K562 (cell line): ENCODE data around the gene CARMIL3. TPM values are rescaled to one million over a fixed set of nuclear protein-coding genes. Genes with fewer than 3 reads are reported as not detected.

ENCODE experiments used
- ATAC-seq: fragments of 200-7000 bp; cut with Tn5 transposase; 3 replicates; pipeline ENCODE4 v1.9.1; 2020; ENCODE audit warnings: moderate library complexity
- BruUV-seq: library from RNA; stranded (reverse); fragments of 400-500 nt; replicated peaks from 2 replicates; lab custom pipeline; 2021; lab: Mats Ljungman, UMichigan
- CTCF ChIA-PET: fragments of 300-600 bp; formaldehyde crosslinking; extraction: SDS; loops from one replicate; lab custom pipeline; 2021; ENCODE audit warnings: low intra/inter-chr PET ratio; lab: Yijun Ruan, JAX
- POLR2A ChIA-PET: fragments of 300-600, 350-650 bp; sonication (Branson Sonifier 250); formaldehyde crosslinking; extraction: SDS; loops from one replicate; lab custom pipeline; 2021; ENCODE audit warnings: antibody characterized with exemption, inconsistent platforms; lab: Yijun Ruan, JAX
- DNase-seq, 4 experiments: peaks; one replicate each; pipeline versions ENCODE4 v3.0.0 to v3.0.0-alpha.2; 2011 to 2018; ENCODE audit warnings: low spot score in 3 of 4, mixed read lengths in 3 of 4; ENCODE audit errors: extremely low read depth in 1 of 4
- FAIRE-seq: peaks from 2 replicates; lab custom pipeline; 2011; peaks lifted over from hg19 to GRCh38; lab: Jason Lieb, UNC
- H2AFZ ChIP-seq: 2 replicates; pipeline ENCODE4 v1.6.0; 2011; ENCODE audit warnings: low read depth, low read length, control low read depth, inconsistent platforms
- H3K27ac ChIP-seq: fragments of 200-600 bp; 3 replicates; pipeline ENCODE4 v1.8.0; 2011; ENCODE audit warnings: low read depth, mild to moderate bottlenecking, control low read depth, inconsistent platforms, low read length, moderate library complexity, mixed read lengths; ENCODE audit errors: extremely low read depth
- H3K27me3 ChIP-seq, 2 experiments: fragments of 300-600 bp in 1 of 2; 2 replicates in 1 of 2; 3 replicates in 1 of 2; pipeline versions ENCODE4 v1.6.0 to v1.8.0; 2011; ENCODE audit warnings: inconsistent platforms in 2 of 2, low read length in 2 of 2, mild to moderate bottlenecking in 1 of 2, mixed read lengths in 1 of 2, moderate library complexity in 1 of 2; ENCODE audit not compliant: control insufficient read depth in 2 of 2, insufficient read depth in 2 of 2
- H3K36me3 ChIP-seq: fragments of 300-600 bp; 3 replicates; pipeline ENCODE4 v1.8.0; 2011; ENCODE audit warnings: mild to moderate bottlenecking, low read length, inconsistent platforms; ENCODE audit not compliant: control insufficient read depth, insufficient read depth
- H3K4me1 ChIP-seq, 2 experiments: fragments of 200-600 bp in 1 of 2; replicated peaks in 1 of 2; 2 replicates in 1 of 2; 3 replicates in 1 of 2; pipeline versions ENCODE4 v1.5.1 to v1.8.0; 2011; ENCODE audit warnings: inconsistent platforms in 2 of 2, low read length in 2 of 2, mild to moderate bottlenecking in 1 of 2, mixed read lengths in 1 of 2, moderate library complexity in 1 of 2; ENCODE audit not compliant: control insufficient read depth in 2 of 2, insufficient read depth in 2 of 2
- H3K4me2 ChIP-seq: 2 replicates; pipeline ENCODE4 v1.6.1; 2011; ENCODE audit warnings: low read length, control low read depth, inconsistent platforms, mixed read lengths; ENCODE audit not compliant: insufficient read depth
- H3K4me3 ChIP-seq: fragments of 200-600 bp; sonication (generic), shearing (Covaris generic); 2 replicates; pipeline ENCODE4 v1.5.1; 2016; ENCODE audit warnings: control low read depth, inconsistent platforms
- H3K79me2 ChIP-seq: fragments of 200-600 bp; 3 replicates; pipeline ENCODE4 v1.8.0; 2011; ENCODE audit warnings: low read length, inconsistent platforms; ENCODE audit not compliant: control insufficient read depth, insufficient read depth
- H3K9ac ChIP-seq, 2 experiments: 2 replicates each; pipeline versions ENCODE4 v1.6.0 to v1.6.1; 2011; ENCODE audit warnings: low read depth in 2 of 2, low read length in 2 of 2, control low read depth in 1 of 2, inconsistent platforms in 1 of 2, mild to moderate bottlenecking in 1 of 2, mixed read lengths in 1 of 2; ENCODE audit not compliant: insufficient read depth in 1 of 2
- H3K9me1 ChIP-seq: one replicate; pipeline ENCODE4 v1.6.0; 2011; ENCODE audit warnings: inconsistent platforms, mild to moderate bottlenecking, low read length, moderate library complexity; ENCODE audit not compliant: control insufficient read depth, insufficient read depth
- H3K9me3 ChIP-seq: replicated peaks from 2 replicates; pipeline ENCODE4 v1.5.1; 2011; ENCODE audit warnings: low read depth, low read length, inconsistent platforms; ENCODE audit not compliant: control insufficient read depth, insufficient read depth
- H4K20me1 ChIP-seq: replicated peaks from 2 replicates; pipeline ENCODE4 v1.6.1; 2011; ENCODE audit warnings: low read length, inconsistent platforms, mixed read lengths; ENCODE audit not compliant: control insufficient read depth, insufficient read depth
- E2F6 ChIP-seq, 2 experiments: IDR thresholded peaks; 2 replicates each; pipeline ENCODE4 v1.6.1; 2011; ENCODE audit warnings: borderline replicate concordance in 1 of 2, control low read depth in 1 of 2, low read depth in 1 of 2, low read length in 1 of 2, mild to moderate bottlenecking in 1 of 2, mixed read lengths in 1 of 2, moderate library complexity in 1 of 2; ENCODE audit not compliant: insufficient read depth in 1 of 2, insufficient read length in 1 of 2, poor library complexity in 1 of 2, severe bottlenecking in 1 of 2; ENCODE audit errors: extremely low read depth in 1 of 2
- ELF2 ChIP-seq: fragments of 250-450 bp; sonication (Bioruptor Pico); IDR thresholded peaks from 2 replicates; pipeline ENCODE4 v1.5.0; 2021; ENCODE audit warnings: mild to moderate bottlenecking
- FOXO4 ChIP-seq: fragments of 450-650 bp; formaldehyde crosslinking; IDR thresholded peaks from 2 replicates; pipeline ENCODE4 v1.4.0; 2020; ENCODE audit warnings: mild to moderate bottlenecking, moderate library complexity
- HMBOX1 ChIP-seq: sonication (generic); IDR thresholded peaks from 2 replicates; pipeline ENCODE4 v1.6.1; 2016
- HNRNPUL1 ChIP-seq: fragments of 200-400 bp; formaldehyde crosslinking; IDR thresholded peaks from 2 replicates; pipeline ENCODE4 v1.6.1; 2017; ENCODE audit warnings: low read length
- KAT7 ChIP-seq: sonication (generic); formaldehyde crosslinking; IDR thresholded peaks from 2 replicates; pipeline ENCODE4 v1.8.0; 2022; ENCODE audit warnings: missing genetic modification reagents, mild to moderate bottlenecking, borderline replicate concordance
- MAZ ChIP-seq, 2 experiments: fragments of 450-650 bp in 1 of 2; sonication (generic) in 1 of 2; formaldehyde crosslinking; IDR thresholded peaks in 1 of 2; conservative IDR thresholded peaks in 1 of 2; 2 replicates each; pipeline versions ENCODE4 v1.4.0 to v1.5.0; 2020; ENCODE audit warnings: mild to moderate bottlenecking in 1 of 2, missing genetic modification reagents in 1 of 2
- MCM5 ChIP-seq: fragments of 450-650 bp; IDR thresholded peaks from 2 replicates; pipeline ENCODE4 v1.6.1; 2016; ENCODE audit warnings: low read depth
- MEF2A ChIP-seq: IDR thresholded peaks from 2 replicates; pipeline ENCODE4 v1.6.1; 2011; ENCODE audit warnings: low read depth, mild to moderate bottlenecking, low read length, moderate library complexity; ENCODE audit not compliant: control insufficient read depth
- MXI1 ChIP-seq: IDR thresholded peaks from 2 replicates; pipeline ENCODE4 v1.6.1; 2011; ENCODE audit warnings: low read depth, mild to moderate bottlenecking, improper control_type of control experiment, low read length
- PHF8 ChIP-seq: fragments of 200-600 bp; sonication (generic); IDR thresholded peaks from 2 replicates; pipeline ENCODE4 v1.6.1; 2012; ENCODE audit warnings: mixed run types, mild to moderate bottlenecking, inconsistent platforms, low read length, moderate library complexity, borderline replicate concordance
- POLR3A ChIP-seq: IDR thresholded peaks from 2 replicates; pipeline ENCODE4 v1.6.1; 2011; ENCODE audit warnings: borderline replicate concordance, mild to moderate bottlenecking, moderate library complexity; ENCODE audit not compliant: insufficient read length, insufficient read depth; ENCODE audit errors: extremely low read depth
- RAD21 ChIP-seq, 2 experiments: fragments of 250-450 bp in 1 of 2; fragments of 450-650 bp in 1 of 2; sonication (Bioruptor Pico) in 1 of 2; formaldehyde crosslinking in 1 of 2; IDR thresholded peaks in 1 of 2; conservative IDR thresholded peaks in 1 of 2; 2 replicates each; pipeline versions ENCODE4 v1.4.0 to v1.8.0; 2020 to 2022; ENCODE audit warnings: mild to moderate bottlenecking in 2 of 2, moderate library complexity in 1 of 2
- RBM34 ChIP-seq: fragments of 200-400 bp; formaldehyde crosslinking; IDR thresholded peaks from 2 replicates; pipeline ENCODE4 v1.6.1; 2018; ENCODE audit warnings: low read length, borderline replicate concordance; ENCODE audit not compliant: insufficient read depth
- USF1 ChIP-seq: sonication (generic); formaldehyde crosslinking; IDR thresholded peaks from 2 replicates; pipeline ENCODE4 v1.9.0; 2022; ENCODE audit warnings: mild to moderate bottlenecking, missing genetic modification reagents
- ZBTB17 ChIP-seq: fragments of 450-650 bp; formaldehyde crosslinking; IDR thresholded peaks from 2 replicates; pipeline ENCODE4 v1.4.0; 2020; ENCODE audit warnings: mild to moderate bottlenecking
- WGBS: fragments of 100-300 bp; shearing (Covaris generic); methylation state at CpG from one replicate; pipeline ENCODE4 v1.1.6; 2016; ENCODE audit warnings: low coverage, mixed read lengths; ENCODE audit not compliant: insufficient coverage; ENCODE audit errors: missing lambda C conversion rate; 5-methylcytosine and 5-hydroxymethylcytosine counted together
- in situ Hi-C: fragments of 300-500 bp; cut with MboI; formaldehyde crosslinking; loops from 4 replicates; pipeline ENCODE4 v1.15.0; 2018; ENCODE audit warnings: inconsistent platforms, mixed read lengths
- intact Hi-C: fragments of 100-400 bp; cut with micrococcal nuclease; formaldehyde crosslinking; loops from 2 replicates; pipeline ENCODE4 v1.14.2; 2022
- polyA plus RNA-seq, 8 experiments: library from polyadenylated mRNA; depleted of rRNA in 4 of 8; stranded (reverse) in 5 of 8; unstranded in 3 of 8; fragments of >200 nt; fragmentation: Nextera tagmentation in 2 of 8; fragmentation: Illumina TruSeq in 1 of 8; extraction: Ambion mirVana in 2 of 8; extraction: Trizol in 1 of 8; gene quantifications; 2 replicates each; pipeline versions ENCODE4 v1.2.1 to v1.2.3, GENCODE V29; 2011 to 2014; ENCODE audit warnings: inconsistent platforms in 1 of 8, missing spikeins in 1 of 8
- total RNA-seq, 7 experiments: library from RNA; depleted of rRNA in 6 of 7; stranded (reverse); fragments of >200 nt in 6 of 7; fragmentation: Illumina TruSeq in 2 of 7; extraction: Trizol in 2 of 7; gene quantifications; 2 replicates each; pipeline versions ENCODE4 v1.2.1 to v1.2.3, GENCODE V29; 2011 to 2021; ENCODE audit warnings: low replicate concordance in 1 of 7

The CARMIL3 gene
- total and polyA plus RNA-seq, 9 of the 15 experiments (the other 6 are each of a cell fraction or from before 2014, with no cell fraction given): 0.01 to 0.11 (median 0.05) TPM; not detected in 5

GRCh38 chr14:24062216-24062980, 10.6 kb downstream of the CARMIL3 start:
- Histone ChIP-seq H3K4me1 (peaks cover 0 to 6% of the 10 kb centered on the region in 2 experiments; a peak in 2 of 5 replicates), H4K20me1 (no peaks in the 10 kb centered on the region), H3K4me3 (no peak overlapping the region), H2AFZ (no peak overlapping the region), H3K79me2 (no peaks in the 10 kb centered on the region), H3K9me1 (no peaks in the 10 kb centered on the region), H3K27me3 (peaks cover 0 to 7% of the 10 kb centered on the region in 2 experiments; a peak in 1 of 5 replicates), H3K9me3 (no peaks in the 10 kb centered on the region), H3K9ac (no peak overlapping the region), H3K36me3 (no peaks in the 10 kb centered on the region), H3K27ac (no peak overlapping the region), H3K4me2 (no peak overlapping the region)
- intact Hi-C loops: no loop called here
- CTCF ChIA-PET: no interaction called here
- 15% methylated on average over 12 of the region's 14 CpGs for whole genome bisulfite sequencing
- FAIRE-seq (no peak), DNase-seq (no peak), ATAC-seq (no peak)
- POLR2A ChIA-PET: interaction anchor here (0.6 to 1.8 kb wide), 2 partner anchors 31 to 133 kb away, joined by 4 to 6 read pairs; partner anchors contain the start of genes PCK2 and TM9SF1
- BruUV-seq: no TSS peak
- in situ Hi-C loops: no loop called here
- TF ChIP-seq POLR3A (no peak), USF1 (no peak), PHF8 (no peak), RAD21 (CRISPR knock-in tag; conservative IDR thresholded peaks at IDR 0.05 in 1 of 2, IDR thresholded peaks at IDR 0.05 in 1 of 2) (no peak), ZBTB17 (CRISPR knock-in tag) (no peak), HMBOX1 (no peak), RBM34 (no peak), MXI1 (no peak), FOXO4 (no peak), MAZ (CRISPR knock-in tag; conservative IDR thresholded peaks at IDR 0.05 in 1 of 2, IDR thresholded peaks at IDR 0.05 in 1 of 2) (no peak), MEF2A (no peak), E2F6 (IDR thresholded peaks at IDR 0.05; ENCODE audit: borderline replicate concordance in 1 of 2, extremely low read depth in 1 of 2, insufficient read depth in 1 of 2, insufficient read length in 1 of 2, low read depth in 1 of 2, low read length in 1 of 2, poor library complexity in 1 of 2, severe bottlenecking in 1 of 2) (no peak), HNRNPUL1 (no peak), KAT7 (CRISPR knock-in tag) (no peak), ELF2 (CRISPR knock-in tag) (no peak), MCM5 (no peak)
